Right lobe of liver (tissue), 4 donors: ENCODE results near the gene MACROH2A1.

ENCODE experiments used
- POLR2A ChIP-seq: fragments of 450-650 bp; IDR thresholded peaks from one replicate; pipeline ENCODE4 v1.6.1; 2017; ENCODE audit warnings: antibody characterized with exemption, mild to moderate bottlenecking
- TF ChIP-seq, protein P1 (sequence below), 4 donors: fragments of 200-600 bp in 3 of 4; fragments of 450-650 bp in 1 of 4; IDR thresholded peaks; one replicate each; pipeline versions ENCODE4 v1.5.1 to v1.8.0; 2016 to 2022; ENCODE audit warnings: antibody characterized with exemption in 4 of 4, mild to moderate bottlenecking in 2 of 4
- donor health status: DM: no; HTN: no; CAD: no.
- donor health status: DM: no; HTN: no; CAD: no.
- donor health status: DM: no; HTN: yes; CAD: no.

DNA sequence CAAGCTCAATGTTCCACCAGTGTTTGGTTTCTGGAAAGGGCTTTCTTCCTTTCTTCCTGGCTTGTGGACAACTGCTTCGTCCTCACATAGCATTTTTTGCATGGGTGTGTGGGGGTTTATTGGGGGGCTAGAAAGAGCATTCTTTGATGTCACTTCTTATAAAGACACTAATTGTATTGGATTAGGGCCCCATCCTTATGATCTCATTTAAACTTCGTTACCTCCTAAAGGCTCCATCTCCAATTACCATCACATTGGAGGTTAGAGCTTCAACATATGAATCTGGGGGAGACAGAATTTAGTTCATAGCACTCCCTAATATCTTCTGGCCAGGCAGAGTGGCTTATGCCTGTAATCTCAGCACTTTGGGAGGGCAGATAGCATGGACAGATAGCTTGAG, 6.1 kb upstream of the MACROH2A1 start:
- TF ChIP-seq, protein P1, sequence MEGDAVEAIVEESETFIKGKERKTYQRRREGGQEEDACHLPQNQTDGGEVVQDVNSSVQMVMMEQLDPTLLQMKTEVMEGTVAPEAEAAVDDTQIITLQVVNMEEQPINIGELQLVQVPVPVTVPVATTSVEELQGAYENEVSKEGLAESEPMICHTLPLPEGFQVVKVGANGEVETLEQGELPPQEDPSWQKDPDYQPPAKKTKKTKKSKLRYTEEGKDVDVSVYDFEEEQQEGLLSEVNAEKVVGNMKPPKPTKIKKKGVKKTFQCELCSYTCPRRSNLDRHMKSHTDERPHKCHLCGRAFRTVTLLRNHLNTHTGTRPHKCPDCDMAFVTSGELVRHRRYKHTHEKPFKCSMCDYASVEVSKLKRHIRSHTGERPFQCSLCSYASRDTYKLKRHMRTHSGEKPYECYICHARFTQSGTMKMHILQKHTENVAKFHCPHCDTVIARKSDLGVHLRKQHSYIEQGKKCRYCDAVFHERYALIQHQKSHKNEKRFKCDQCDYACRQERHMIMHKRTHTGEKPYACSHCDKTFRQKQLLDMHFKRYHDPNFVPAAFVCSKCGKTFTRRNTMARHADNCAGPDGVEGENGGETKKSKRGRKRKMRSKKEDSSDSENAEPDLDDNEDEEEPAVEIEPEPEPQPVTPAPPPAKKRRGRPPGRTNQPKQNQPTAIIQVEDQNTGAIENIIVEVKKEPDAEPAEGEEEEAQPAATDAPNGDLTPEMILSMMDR (IDR thresholded peaks at IDR 0.05): no peak
- no peak for TF ChIP-seq POLR2A
